GM21619 (cell line): ENCODE measurements around the gene DNAJC5.
"Not testable (repeated sequence)": the region's sequence is repeated elsewhere in the genome, so short reads cannot be mapped to it uniquely, and the experiment has no call there.

Source experiments
- ATAC-seq: cut with Tn5 transposase; IDR thresholded peaks from one replicate; pipeline ENCODE4 v1.9.1; 2021; ENCODE audit not compliant: unreplicated experiment

DNAJC5 gene

DNA sequence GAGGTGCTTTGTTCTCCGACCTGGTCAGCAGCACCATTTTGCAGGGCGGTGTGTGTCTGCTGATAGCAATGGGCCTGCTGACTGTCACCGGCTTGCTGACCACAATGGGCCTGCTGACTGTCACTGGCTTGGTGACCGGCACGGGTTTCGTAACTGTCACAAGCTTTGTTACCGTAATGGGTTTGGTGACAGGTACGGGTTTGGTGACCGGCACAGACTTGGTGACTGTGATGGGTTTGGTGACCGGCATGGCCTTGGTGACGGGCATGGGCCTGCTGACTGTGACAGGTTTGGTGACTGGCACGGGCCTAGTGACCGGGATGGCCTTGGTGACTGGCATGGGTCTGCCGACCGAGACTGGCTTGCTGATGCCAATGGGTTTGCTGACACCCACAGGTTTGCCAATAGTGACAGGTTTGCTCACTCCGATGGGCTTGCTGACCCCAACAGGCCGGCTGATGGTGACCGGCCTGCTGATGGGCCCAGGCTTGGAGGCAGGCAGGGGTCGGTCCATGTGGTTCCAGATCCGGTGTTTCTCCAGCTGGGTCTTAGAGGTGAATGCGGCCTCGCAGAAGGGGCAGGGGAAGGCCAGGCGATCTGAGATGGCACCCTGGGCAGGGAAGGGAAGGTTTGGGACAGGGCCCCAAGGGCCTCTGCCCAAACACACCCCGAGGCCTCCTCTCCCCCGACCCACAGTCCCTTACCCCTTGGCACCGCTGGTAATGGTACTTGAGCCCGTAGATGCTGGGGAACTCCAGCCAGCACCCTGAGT is 71.4 kb downstream of the DNAJC5 start:
- ATAC-seq: no peak

- no peak for ATAC-seq
Measured at GRCh38 chr20:63966944-63967322, 72.0 kb downstream of the DNAJC5 start.

DNA sequence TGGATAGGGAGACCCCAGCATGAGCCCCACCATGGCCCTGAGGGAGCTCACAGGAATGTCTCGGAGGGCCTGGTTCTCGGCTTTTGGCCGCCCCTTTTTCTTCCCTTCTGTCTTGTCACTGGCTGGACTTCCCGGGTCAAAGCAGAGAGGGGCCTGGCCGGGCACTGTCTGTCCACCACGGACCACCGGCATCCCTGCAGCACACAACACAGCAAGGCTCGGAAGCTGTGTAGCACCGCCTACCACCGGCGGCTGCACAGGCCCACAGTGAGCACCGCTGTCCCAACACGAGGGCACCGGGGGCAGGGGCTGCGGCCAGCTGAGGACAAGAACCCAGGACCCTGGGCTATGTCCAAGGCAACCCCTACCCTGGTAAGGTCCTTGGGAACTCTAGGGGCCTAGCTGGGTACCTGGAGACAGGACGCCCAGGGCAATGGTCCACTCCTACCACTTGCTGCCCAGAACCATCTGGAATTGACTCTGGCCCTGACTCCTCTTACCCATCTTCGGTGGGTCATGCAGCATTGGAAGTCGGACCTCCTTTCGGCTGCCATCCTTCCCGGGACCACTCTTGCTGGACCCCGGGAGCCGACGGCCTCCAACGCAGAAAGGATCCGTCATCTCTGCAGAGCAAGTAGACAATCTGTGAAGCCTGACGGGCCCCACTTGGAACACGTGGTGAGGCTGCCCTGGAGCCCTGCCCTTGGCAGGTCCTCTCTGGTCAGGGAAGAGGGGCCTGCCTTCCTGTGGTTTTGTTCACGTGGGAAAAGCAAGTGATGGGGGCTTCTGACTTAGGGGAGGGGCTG is 72.6 kb downstream of the DNAJC5 start:
- ATAC-seq: no peak

GRCh38 chr20:63968136-63968927 is 73.4 kb downstream of the DNAJC5 start:
- no peak for ATAC-seq

- no peak for ATAC-seq
Measured at GRCh38 chr20:63968928-63969760, 74.2 kb downstream of the DNAJC5 start.

GRCh38 chr20:63969838-63970713 is 75.2 kb downstream of the DNAJC5 start, which contains the start of gene ZNF512B:
TSS of gene ZNF512B (minus strand) at chr20:63969930. CDS start at chr20:63967950, 1,980 bp downstream.
- ATAC-seq: no peak

- no peak for ATAC-seq
Measured at GRCh38 chr20:63970714-63971431, 75.9 kb downstream of the DNAJC5 start.

DNA sequence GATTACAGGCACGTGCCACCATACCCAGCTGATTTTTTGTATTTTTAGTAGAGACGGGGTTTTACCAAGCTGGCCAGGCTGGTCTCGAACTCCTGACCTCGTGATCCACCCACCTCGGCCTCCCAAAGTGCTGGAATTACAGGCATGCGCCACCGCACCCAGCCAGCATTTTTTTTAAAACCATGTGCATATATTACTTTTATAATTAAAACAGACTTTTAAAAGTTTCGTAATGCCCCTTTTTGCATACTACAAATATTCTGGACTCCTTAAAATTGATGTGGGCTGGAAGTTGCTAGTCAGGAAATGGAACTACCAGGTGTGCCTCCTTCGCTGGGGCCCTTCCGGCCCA is 77.0 kb downstream of the DNAJC5 start:
- ATAC-seq: not testable (repeated sequence)

GRCh38 chr20:63972312-63973159 is 77.6 kb downstream of the DNAJC5 start:
- ATAC-seq: no peak

DNA sequence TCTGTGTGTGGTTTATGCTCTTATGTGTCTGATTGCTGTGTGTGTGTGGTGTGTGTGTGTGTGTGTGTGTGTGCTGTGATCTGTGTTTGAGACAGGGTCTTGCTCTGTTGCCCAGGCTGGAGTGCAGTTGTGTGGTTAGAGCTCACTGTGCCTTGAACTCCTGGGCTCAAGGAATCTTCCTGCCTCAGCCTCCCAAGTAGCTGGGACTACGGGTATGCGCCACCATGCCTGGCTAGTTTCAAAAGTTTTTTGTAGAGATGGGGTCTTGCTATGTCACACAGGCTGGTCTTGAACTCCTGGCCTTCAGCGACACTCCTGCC is 78.2 kb downstream of the DNAJC5 start:
- ATAC-seq: no peak

DNA sequence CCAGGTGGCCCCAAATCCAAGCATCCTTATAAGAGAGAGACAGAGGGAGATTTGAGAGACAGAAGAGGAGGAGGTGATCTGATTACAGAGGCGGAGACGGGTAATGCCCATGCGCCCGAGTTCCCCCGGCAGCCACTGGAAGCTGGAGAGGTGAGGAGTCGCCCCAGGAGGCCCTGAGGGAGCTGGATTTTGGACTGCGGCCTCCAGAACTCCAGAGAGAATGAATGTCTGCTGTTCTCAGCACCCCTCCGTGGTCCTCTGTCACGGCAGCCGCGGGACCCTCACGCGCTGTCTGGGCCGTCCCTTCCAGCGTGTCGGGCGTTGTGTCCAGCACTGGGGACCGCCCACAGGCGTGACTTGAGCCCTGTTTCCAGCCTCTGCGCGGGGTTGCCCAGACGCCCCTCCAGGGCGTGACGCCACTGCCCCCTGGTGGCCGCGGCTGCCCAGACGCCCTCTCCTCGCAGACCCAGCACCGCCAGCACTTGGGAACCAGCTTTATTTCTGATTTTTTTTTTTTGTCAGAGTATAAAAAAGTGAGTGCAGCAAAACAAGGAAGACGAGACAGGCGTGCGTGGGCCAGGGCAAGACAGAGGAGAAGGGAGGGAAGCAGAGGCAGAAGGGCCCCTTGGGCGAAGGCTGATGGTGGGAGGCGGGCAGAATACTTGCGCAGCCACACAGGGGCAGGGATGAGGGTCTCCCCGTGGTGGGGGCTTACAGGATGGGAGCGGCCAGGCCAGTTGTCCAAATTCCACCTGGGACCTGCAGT is 78.9 kb downstream of the DNAJC5 start:
- peak; percentile 39 for ATAC-seq

DNA sequence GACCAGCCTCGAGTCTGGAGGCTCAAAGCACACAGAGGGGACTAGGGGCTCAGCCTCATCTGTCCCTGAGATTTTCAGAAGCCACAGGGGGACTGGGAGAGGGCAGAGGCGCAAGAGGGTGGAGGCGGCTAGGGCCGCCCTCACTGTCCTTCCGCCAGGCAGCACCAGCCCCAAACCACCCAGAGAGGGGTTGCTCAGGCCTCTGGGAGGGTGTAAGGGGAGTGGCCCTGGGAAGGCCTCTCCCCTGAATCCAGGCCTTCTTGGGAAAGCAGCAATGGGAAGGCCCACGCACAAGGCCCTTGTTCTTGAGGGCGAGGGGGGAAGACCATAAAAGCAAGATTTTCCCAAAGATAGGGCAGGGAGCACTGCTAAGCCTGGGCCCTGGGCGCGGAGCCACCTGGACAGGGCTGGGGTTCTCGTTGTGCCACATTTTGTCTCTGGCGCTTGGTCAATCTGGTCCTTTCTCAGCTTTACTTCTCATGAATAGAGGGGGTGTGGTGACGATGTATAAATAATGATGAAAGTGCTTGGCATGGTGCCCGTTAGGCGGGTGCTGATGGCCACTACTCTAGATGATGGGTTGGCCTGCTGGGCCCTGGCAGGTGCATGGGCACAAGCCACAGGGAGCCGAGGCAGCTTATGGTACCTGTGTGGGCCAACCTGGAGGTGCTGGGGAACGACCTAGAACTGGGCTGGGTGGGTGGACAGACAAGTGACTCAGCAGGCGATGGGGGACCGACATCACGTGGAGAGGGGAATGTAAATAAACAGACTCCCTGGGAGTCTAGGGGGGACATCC is 79.7 kb downstream of the DNAJC5 start:
- no peak for ATAC-seq

DNA sequence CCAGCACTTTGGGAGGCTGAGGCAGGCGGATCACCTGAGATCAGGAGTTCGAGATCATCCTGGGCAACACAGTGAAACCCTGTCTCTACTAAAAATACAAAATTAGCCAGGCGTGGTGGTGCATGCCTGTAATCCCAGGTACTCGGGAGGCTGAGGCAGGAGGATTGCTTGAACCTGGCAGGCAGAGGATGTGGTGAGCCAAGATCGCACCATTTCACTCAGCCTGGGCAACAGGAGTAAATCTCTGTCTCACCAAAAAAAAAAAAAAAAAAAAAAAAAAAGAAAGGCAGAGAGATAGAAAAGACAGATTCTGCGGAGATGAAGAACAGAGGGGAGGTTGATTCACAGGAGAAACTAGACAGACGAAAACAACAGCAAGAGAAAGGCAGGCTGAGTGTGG is 81.6 kb downstream of the DNAJC5 start:
- not testable (repeated sequence) for ATAC-seq

GRCh38 chr20:63976980-63977738 is 82.2 kb downstream of the DNAJC5 start:
- no peak for ATAC-seq

- ATAC-seq: no peak
Measured at GRCh38 chr20:63977739-63978276, 82.9 kb downstream of the DNAJC5 start.
